Mammary epithelial cell (primary cell): ENCODE results near the gene MAML2.

Experiments
- CTCF ChIP-seq, 2 donors: IDR thresholded peaks in 1 of 2; conservative IDR thresholded peaks in 1 of 2; 2 replicates each; pipeline ENCODE4 v1.5.1; 2011 to 2012; ENCODE audit warnings: inconsistent platforms in 2 of 2, low read length in 2 of 2, mild to moderate bottlenecking in 2 of 2, control low read depth in 1 of 2, low read depth in 1 of 2; ENCODE audit not compliant: insufficient read depth in 1 of 2; ENCODE audit errors: extremely low read depth in 1 of 2
- EZH2 ChIP-seq: IDR thresholded peaks from 2 replicates; pipeline ENCODE4 v1.6.1; 2012; ENCODE audit warnings: low read length, inconsistent platforms, borderline replicate concordance

GRCh38 chr11:96290631-96291030, 52.4 kb downstream of the MAML2 start:
- TF ChIP-seq CTCF (conservative IDR thresholded peaks at IDR 0.05 in 1 of 2, IDR thresholded peaks at IDR 0.05 in 1 of 2; ENCODE audit: extremely low read depth in 1 of 2, insufficient read depth in 1 of 2, low read depth in 1 of 2, low read length in 2 of 2) (no peak), EZH2 (no peak)
